ENCODE data around the gene TTC33. TPM values are rescaled to one million over a fixed set of nuclear protein-coding genes. Genes with fewer than 3 reads are reported as not detected.

Gene TTC33
- total RNA-seq, 1 experiment from 2014 or later, result 30.2 TPM

DNA sequence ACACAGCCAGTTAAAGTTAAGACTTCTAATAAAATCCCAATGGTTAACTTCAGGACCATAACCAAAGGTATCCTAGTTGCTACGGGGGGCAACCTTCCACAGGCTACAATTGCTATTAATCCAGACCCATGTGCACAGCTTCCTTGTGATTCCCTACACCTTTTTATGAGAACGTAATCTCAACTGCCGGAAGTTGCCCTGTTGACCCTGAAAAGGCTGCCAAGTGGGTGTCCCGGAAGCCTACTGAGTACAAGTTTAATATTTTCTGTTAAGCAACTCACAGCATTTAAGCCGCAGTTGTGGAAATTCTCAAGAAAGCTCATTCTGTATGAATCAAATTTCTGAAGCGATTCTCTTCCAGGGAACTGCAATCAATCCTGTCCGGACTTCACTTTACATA lies 124.5 kb downstream of the TTC33 start:
- Histone ChIP-seq H4K20me1 (ENCODE audit: insufficient read depth) (no peaks in the 10 kb centered on the region), H3K4me1 (replicated peaks; ENCODE audit: insufficient read depth) (no peaks in the 10 kb centered on the region), H3K27me3 (ENCODE audit: insufficient read depth, low read depth) (no peaks in the 10 kb centered on the region), H3K4me2 (no peak overlapping the region), H3K79me2 (ENCODE audit: low read depth) (no peaks in the 10 kb centered on the region), H3K27ac (no peak overlapping the region), H3K9me3 (ENCODE audit: insufficient read depth, low read depth) (no peaks in the 10 kb centered on the region), H3K36me3 (ENCODE audit: low read depth) (no peaks in the 10 kb centered on the region), H3F3A (ENCODE audit: insufficient read depth, low read depth) (no peaks in the 10 kb centered on the region), H2AFZ (no peak overlapping the region; the same call in 1 of the 2 replicates), H3K9me2 (ENCODE audit: insufficient read depth) (no peaks in the 10 kb centered on the region), H3K4me3 (no peak overlapping the region)
- intact Hi-C loops (cut with micrococcal nuclease; ENCODE audit: unreplicated experiment), result no loop called here
- no TSS peak for BruUV-seq (replicated peaks)
- TF ChIP-seq, protein P1, sequence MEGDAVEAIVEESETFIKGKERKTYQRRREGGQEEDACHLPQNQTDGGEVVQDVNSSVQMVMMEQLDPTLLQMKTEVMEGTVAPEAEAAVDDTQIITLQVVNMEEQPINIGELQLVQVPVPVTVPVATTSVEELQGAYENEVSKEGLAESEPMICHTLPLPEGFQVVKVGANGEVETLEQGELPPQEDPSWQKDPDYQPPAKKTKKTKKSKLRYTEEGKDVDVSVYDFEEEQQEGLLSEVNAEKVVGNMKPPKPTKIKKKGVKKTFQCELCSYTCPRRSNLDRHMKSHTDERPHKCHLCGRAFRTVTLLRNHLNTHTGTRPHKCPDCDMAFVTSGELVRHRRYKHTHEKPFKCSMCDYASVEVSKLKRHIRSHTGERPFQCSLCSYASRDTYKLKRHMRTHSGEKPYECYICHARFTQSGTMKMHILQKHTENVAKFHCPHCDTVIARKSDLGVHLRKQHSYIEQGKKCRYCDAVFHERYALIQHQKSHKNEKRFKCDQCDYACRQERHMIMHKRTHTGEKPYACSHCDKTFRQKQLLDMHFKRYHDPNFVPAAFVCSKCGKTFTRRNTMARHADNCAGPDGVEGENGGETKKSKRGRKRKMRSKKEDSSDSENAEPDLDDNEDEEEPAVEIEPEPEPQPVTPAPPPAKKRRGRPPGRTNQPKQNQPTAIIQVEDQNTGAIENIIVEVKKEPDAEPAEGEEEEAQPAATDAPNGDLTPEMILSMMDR (conservative IDR thresholded peaks at IDR 0.05), result no peak
- no peak for TF ChIP-seq EZH2 (IDR thresholded peaks at IDR 0.05; ENCODE audit: low read depth)
- DNase-seq, result no peak
- POLR2A ChIA-PET (ENCODE audit: unreplicated experiment), result no interaction called here
- CTCF ChIA-PET, result no interaction called here

DNA sequence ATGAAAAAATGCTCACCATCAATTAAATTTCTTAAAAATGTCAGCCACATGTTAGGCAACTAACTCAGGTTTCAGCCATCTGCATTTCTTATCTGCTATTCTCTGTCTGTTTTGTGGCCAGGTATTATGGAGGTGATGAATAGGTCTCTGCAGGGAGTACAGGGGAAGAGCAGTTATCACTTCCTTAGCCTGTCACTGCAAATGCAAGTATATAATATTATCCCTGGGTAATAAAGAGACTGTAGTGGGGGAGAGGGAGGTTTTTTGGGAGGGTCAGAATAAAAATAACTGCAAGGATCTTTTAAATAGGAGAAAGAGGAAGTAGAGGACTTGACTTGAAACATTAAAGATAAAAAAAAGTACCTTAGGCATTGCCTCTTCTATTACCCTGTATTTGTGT lies 125.6 kb downstream of the TTC33 start:
- Histone ChIP-seq H3K4me3 (no peak overlapping the region), H4K20me1 (ENCODE audit: insufficient read depth) (no peaks in the 10 kb centered on the region), H3K36me3 (ENCODE audit: low read depth) (no peaks in the 10 kb centered on the region), H3K9me3 (ENCODE audit: insufficient read depth, low read depth) (no peaks in the 10 kb centered on the region), H3K9me2 (ENCODE audit: insufficient read depth) (no peaks in the 10 kb centered on the region), H2AFZ (no peak overlapping the region), H3K4me2 (no peak overlapping the region), H3K27ac (no peak overlapping the region), H3K4me1 (replicated peaks; ENCODE audit: insufficient read depth) (no peaks in the 10 kb centered on the region), H3K27me3 (ENCODE audit: insufficient read depth, low read depth) (no peaks in the 10 kb centered on the region), H3F3A (ENCODE audit: insufficient read depth, low read depth) (no peaks in the 10 kb centered on the region), H3K79me2 (ENCODE audit: low read depth) (no peaks in the 10 kb centered on the region)
- BruUV-seq (replicated peaks), result no TSS peak
- ChIA-PET POLR2A (ENCODE audit: unreplicated experiment) (no interaction called here), CTCF (no interaction called here)
- intact Hi-C loops (cut with micrococcal nuclease; ENCODE audit: unreplicated experiment), result no loop called here
- DNase-seq, result no peak
- TF ChIP-seq, protein P1 (conservative IDR thresholded peaks at IDR 0.05), result no peak
- TF ChIP-seq EZH2 (IDR thresholded peaks at IDR 0.05; ENCODE audit: low read depth), result no peak

DNA sequence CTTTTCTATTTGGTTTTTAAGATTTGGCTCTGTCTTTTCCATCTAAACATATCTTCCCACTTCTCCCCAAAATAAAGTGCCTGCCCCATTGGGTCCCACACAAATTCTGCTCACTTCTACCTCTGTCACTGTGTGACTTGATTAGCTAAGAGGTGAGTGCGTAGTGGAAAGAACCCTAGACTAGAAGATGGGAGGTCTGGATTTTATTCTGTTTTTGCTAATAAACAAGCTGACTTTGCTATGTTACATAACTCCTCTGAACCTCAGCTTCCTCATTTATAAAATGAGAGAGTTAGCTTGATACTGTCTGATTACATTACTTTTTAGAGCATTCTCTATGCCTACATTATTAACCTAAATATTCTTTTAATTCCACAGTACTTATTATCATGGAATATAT lies 127.4 kb downstream of the TTC33 start:
- CTCF ChIA-PET, result interaction anchor here (0.6 kb wide), 1 partner anchor 76 kb away, joined by 3 read pairs; no protein-coding TSS in a partner anchor
- intact Hi-C loops (cut with micrococcal nuclease; ENCODE audit: unreplicated experiment), result no loop called here
- H3K4me1 ChIP-seq (replicated peaks; ENCODE audit: insufficient read depth), result no peaks in the 10 kb centered on the region
- H3K9me2 ChIP-seq (ENCODE audit: insufficient read depth), result no peaks in the 10 kb centered on the region
- no peaks in the 10 kb centered on the region for H3K79me2 ChIP-seq (ENCODE audit: low read depth)
- no peak for TF ChIP-seq EZH2 (IDR thresholded peaks at IDR 0.05; ENCODE audit: low read depth)
- TF ChIP-seq, protein P1 (conservative IDR thresholded peaks at IDR 0.05), result no peak
- no peaks in the 10 kb centered on the region for H3K27me3 ChIP-seq (ENCODE audit: insufficient read depth, low read depth)
- DNase-seq, result peak in 1 of 2 experiments; percentile 12
- H3K27ac ChIP-seq, result no peak overlapping the region
- H3K4me3 ChIP-seq, result no peak overlapping the region
- H3K36me3 ChIP-seq (ENCODE audit: low read depth), result no peaks in the 10 kb centered on the region
- H2AFZ ChIP-seq, result no peak overlapping the region
- H4K20me1 ChIP-seq (ENCODE audit: insufficient read depth), result no peaks in the 10 kb centered on the region
- no peaks in the 10 kb centered on the region for H3K9me3 ChIP-seq (ENCODE audit: insufficient read depth, low read depth)
- POLR2A ChIA-PET (ENCODE audit: unreplicated experiment), result interaction anchor here (0.5 to 0.7 kb wide), 2 partner anchors 16 to 257 kb away, joined by 3 to 10 read pairs; no protein-coding TSS in a partner anchor
- no TSS peak for BruUV-seq (replicated peaks)
- no peak overlapping the region for H3K4me2 ChIP-seq
- no peaks in the 10 kb centered on the region for H3F3A ChIP-seq (ENCODE audit: insufficient read depth, low read depth)
